GM19193 (cell line): Measurements from ENCODE around the gene CHFR.

Experiments used
- POLR2A ChIP-seq: IDR thresholded peaks from 4 replicates; pipeline ENCODE4 v1.6.1; 2011; ENCODE audit not compliant: insufficient read depth, insufficient read length; ENCODE audit errors: extremely low read depth

CHFR gene

GRCh38 chr12:132850291-132850690, 37.1 kb downstream of the CHFR start:
- TF ChIP-seq POLR2A: no peak

- no peak for TF ChIP-seq POLR2A
Observed at GRCh38 chr12:132848521-132848920, 38.9 kb downstream of the CHFR start.

GRCh38 chr12:132847363-132848356, 39.7 kb downstream of the CHFR start:
- no peak for TF ChIP-seq POLR2A

- no peak for TF ChIP-seq POLR2A
Observed at GRCh38 chr12:132842449-132843045, 44.9 kb downstream of the CHFR start.

- TF ChIP-seq POLR2A: no peak
Observed at GRCh38 chr12:132841151-132841550, 46.3 kb downstream of the CHFR start.

GRCh38 chr12:132840536-132840935, 46.9 kb downstream of the CHFR start:
- TF ChIP-seq POLR2A: no peak

- TF ChIP-seq POLR2A: peak; percentile 6
Observed at GRCh38 chr12:132839558-132840235, 47.7 kb downstream of the CHFR start.

- TF ChIP-seq POLR2A: no peak
Observed at GRCh38 chr12:132838410-132839080, 48.9 kb downstream of the CHFR start.

- no peak for TF ChIP-seq POLR2A
Observed at GRCh38 chr12:132837693-132838409, 49.6 kb downstream of the CHFR start.

- TF ChIP-seq POLR2A: no peak
Observed at GRCh38 chr12:132836795-132837331, 50.5 kb downstream of the CHFR start.

- TF ChIP-seq POLR2A: no peak
Observed at GRCh38 chr12:132835076-132836025, 52.1 kb downstream of the CHFR start.

- no peak for TF ChIP-seq POLR2A
Observed at GRCh38 chr12:132834181-132834711, 53.2 kb downstream of the CHFR start.

GRCh38 chr12:132833341-132833740, 54.1 kb downstream of the CHFR start:
- no peak for TF ChIP-seq POLR2A
